ENCODE measurements around the gene ABLIM2. TPM values are rescaled to one million over a fixed set of nuclear protein-coding genes. Genes with fewer than 3 reads are reported as not detected.

Gene ABLIM2
- total and polyA plus RNA-seq, 2 donors (not counting 1 experiment from before 2014, with no cell fraction given), result 3.3 to 79.0 TPM

- Mint-ChIP-seq H3K27ac (no peak overlapping the region), H3K4me1 (peaks cover 13% of the 10 kb centered on the region), H3K27me3 (no peaks in the 10 kb centered on the region), H3K9me3 (ENCODE audit: insufficient read depth) (no peaks in the 10 kb centered on the region), H3K4me3 (no peak overlapping the region)
- Histone ChIP-seq H3K9ac (ENCODE audit: low read length) (no peak overlapping the region), H3K4me1 (ENCODE audit: control insufficient read depth in 2 of 2, insufficient read depth in 2 of 2, low read length in 2 of 2) (peaks cover 15 to 23% of the 10 kb centered on the region in 2 donors), H3K79me2 (ENCODE audit: control insufficient read depth, insufficient read depth, low read length) (no peaks in the 10 kb centered on the region), H3K4me2 (replicated peaks; ENCODE audit: low read depth, low read length, poor library complexity, severe bottlenecking) (no peak overlapping the region), H3K36me3 (replicated peaks in 1 of 2; ENCODE audit: control extremely low read depth in 1 of 2, control insufficient read depth in 1 of 2, extremely low read depth in 1 of 2, insufficient read depth in 2 of 2, low read length in 1 of 2) (no peaks in the 10 kb centered on the region), H3K9me3 (ENCODE audit: control extremely low read depth in 1 of 3, control insufficient read depth in 2 of 3, insufficient read depth in 1 of 3, low read length in 2 of 3) (peaks cover 0 to 16% (median 0%) of the 10 kb centered on the region in 3 donors), H4K20me1 (ENCODE audit: control insufficient read depth, insufficient read depth, low read length, poor library complexity, severe bottlenecking) (no peaks in the 10 kb centered on the region), H2AFZ (ENCODE audit: insufficient read depth, low read depth, low read length, poor library complexity, severe bottlenecking) (no peak overlapping the region), H3K27ac (ENCODE audit: low read length in 2 of 2) (no peak overlapping the region), H3K4me3 (ENCODE audit: control extremely low read depth in 1 of 5, extremely low read depth in 1 of 5, insufficient read depth in 1 of 5, low read depth in 2 of 5, low read length in 4 of 5) (no peak overlapping the region), H3K27me3 (replicated peaks in 1 of 4; ENCODE audit: control extremely low read depth in 1 of 4, control insufficient read depth in 3 of 4, insufficient read depth in 4 of 4, low read length in 3 of 4) (no peaks in the 10 kb centered on the region)
- ChIA-PET CTCF (interaction anchor here (0.6 to 5.7 kb wide), 37 partner anchors 9 to 375 kb away, joined by 3 to 127 read pairs (median 7); partner anchors contain the start of genes ABLIM2 and SH3TC1), POLR2A (interaction anchor here (0.6 to 2.2 kb wide), 9 partner anchors 12 to 56 kb away, joined by 3 to 15 read pairs (median 5); partner anchors contain the start of genes ABLIM2 and SH3TC1)
- peak; percentile 80 for ATAC-seq (ENCODE audit: low read depth)
- WGBS (ENCODE audit: insufficient coverage), result 45% methylated on average over 17 of the region's 17 CpGs
- intact Hi-C loops (cut with micrococcal nuclease), result loop anchor here (1.0 kb wide), 2 partner anchors 16 to 66 kb away; no protein-coding TSS in a partner anchor
- TF ChIP-seq CTCF (IDR thresholded peaks at IDR 0.05), result peak; percentile 83
- no peak for TF ChIP-seq EZH2 (IDR thresholded peaks at IDR 0.05; ENCODE audit: borderline replicate concordance, insufficient read depth, low read depth, low read length, poor library complexity, severe bottlenecking)
- peak; percentile 70 for DNase-seq
Observed at GRCh38 chr4:8176547-8177399, 18.2 kb upstream of the ABLIM2 start.

DNA sequence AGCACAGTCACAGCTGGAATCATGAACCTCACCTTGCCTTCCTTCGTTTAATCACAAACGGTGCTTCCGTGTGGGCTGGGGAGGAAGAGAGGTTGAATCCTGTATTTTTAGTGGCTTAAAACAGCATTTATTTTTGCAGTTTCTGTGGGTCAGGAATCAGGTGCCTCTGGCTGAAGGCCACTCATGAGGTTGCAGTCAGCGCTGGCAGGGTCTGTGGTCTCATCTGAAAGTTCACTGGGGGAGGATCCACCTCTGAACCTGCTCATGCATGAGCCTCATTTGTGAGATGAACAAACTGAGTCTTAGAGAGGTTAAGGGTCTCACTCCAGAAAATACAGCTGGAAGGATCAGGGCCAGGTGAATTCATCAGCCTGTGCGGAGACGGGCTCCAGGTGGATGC is 17.1 kb upstream of the ABLIM2 start:
- H3K9me3 Mint-ChIP-seq (ENCODE audit: insufficient read depth), result no peaks in the 10 kb centered on the region
- Histone ChIP-seq H4K20me1 (ENCODE audit: control insufficient read depth, insufficient read depth, low read length, poor library complexity, severe bottlenecking) (no peaks in the 10 kb centered on the region), H3K4me2 (replicated peaks; ENCODE audit: low read depth, low read length, poor library complexity, severe bottlenecking) (no peak overlapping the region), H3K4me1 (ENCODE audit: control insufficient read depth in 2 of 2, insufficient read depth in 2 of 2, low read length in 2 of 2) (peaks cover 18 to 28% of the 10 kb centered on the region in 2 donors), H3K79me2 (ENCODE audit: control insufficient read depth, insufficient read depth, low read length) (no peaks in the 10 kb centered on the region), H3K36me3 (replicated peaks in 1 of 2; ENCODE audit: control extremely low read depth in 1 of 2, control insufficient read depth in 1 of 2, extremely low read depth in 1 of 2, insufficient read depth in 2 of 2, low read length in 1 of 2) (no peaks in the 10 kb centered on the region), H3K9me3 (ENCODE audit: control extremely low read depth in 1 of 3, control insufficient read depth in 2 of 3, insufficient read depth in 1 of 3, low read length in 2 of 3) (peaks cover 0 to 16% (median 0%) of the 10 kb centered on the region in 3 donors), H3K27ac (ENCODE audit: low read length in 2 of 2) (no peak overlapping the region), H2AFZ (ENCODE audit: insufficient read depth, low read depth, low read length, poor library complexity, severe bottlenecking) (no peak overlapping the region), H3K4me3 (ENCODE audit: control extremely low read depth in 1 of 5, extremely low read depth in 1 of 5, insufficient read depth in 1 of 5, low read depth in 2 of 5, low read length in 4 of 5) (no peak overlapping the region), H3K27me3 (replicated peaks in 1 of 4; ENCODE audit: control extremely low read depth in 1 of 4, control insufficient read depth in 3 of 4, insufficient read depth in 4 of 4, low read length in 3 of 4) (no peaks in the 10 kb centered on the region), H3K9ac (ENCODE audit: low read length) (no peak overlapping the region)
- no peaks in the 10 kb centered on the region for H3K27me3 Mint-ChIP-seq
- ChIA-PET CTCF (interaction anchor here (0.6 to 5.7 kb wide), 23 partner anchors 8 to 372 kb away, joined by 3 to 127 read pairs (median 11); partner anchors contain the start of gene SH3TC1), POLR2A (interaction anchor here (1.8 to 2.2 kb wide), 3 partner anchors 13 to 24 kb away, joined by 9 to 15 read pairs (median 10); partner anchors contain the start of genes ABLIM2 and SH3TC1)
- intact Hi-C loops (cut with micrococcal nuclease), result no loop called here
- no peak overlapping the region for H3K27ac Mint-ChIP-seq
- DNase-seq (no peak), ATAC-seq (ENCODE audit: low read depth) (no peak)
- H3K4me3 Mint-ChIP-seq, result no peak overlapping the region
- peaks cover 19% of the 10 kb centered on the region for H3K4me1 Mint-ChIP-seq
- 89% methylated on average over 6 of the region's 6 CpGs for WGBS (ENCODE audit: insufficient coverage)
- TF ChIP-seq CTCF (IDR thresholded peaks at IDR 0.05) (no peak), EZH2 (IDR thresholded peaks at IDR 0.05; ENCODE audit: borderline replicate concordance, insufficient read depth, low read depth, low read length, poor library complexity, severe bottlenecking) (no peak)
